Skin epidermis (tissue), 12 donors: ENCODE data around the gene NOX3.
"Not testable (repeated sequence)": the region's sequence is repeated elsewhere in the genome, so short reads cannot be mapped to it uniquely, and the experiment has no call there.

ENCODE experiments used
- H3K27ac ChIP-seq, 21 experiments: fragments of 200-600 bp; sonication (generic) in 11 of 21; one replicate each; pipeline ENCODE4 v1.5.0; 2020; ENCODE audit warnings: mild to moderate bottlenecking in 3 of 21, inconsistent platforms in 2 of 21, moderate library complexity in 2 of 21
- H3K4me3 ChIP-seq, 7 experiments: fragments of 200-600 bp; sonication (generic) in 2 of 7; one replicate each; pipeline ENCODE4 v1.5.0; 2020; ENCODE audit warnings: inconsistent platforms in 2 of 7, mild to moderate bottlenecking in 2 of 7, moderate library complexity in 1 of 7

Gene NOX3

GRCh38 chr6:155455766-155456165 lies at the start of gene NOX3:
TSS of gene NOX3 (minus strand) at chr6:155455839. CDS start at chr6:155455800, 39 bp downstream.
- Histone ChIP-seq H3K4me3 (no peak within 1 kb of the TSS), H3K27ac (no peak within 1 kb of the TSS)

DNA sequence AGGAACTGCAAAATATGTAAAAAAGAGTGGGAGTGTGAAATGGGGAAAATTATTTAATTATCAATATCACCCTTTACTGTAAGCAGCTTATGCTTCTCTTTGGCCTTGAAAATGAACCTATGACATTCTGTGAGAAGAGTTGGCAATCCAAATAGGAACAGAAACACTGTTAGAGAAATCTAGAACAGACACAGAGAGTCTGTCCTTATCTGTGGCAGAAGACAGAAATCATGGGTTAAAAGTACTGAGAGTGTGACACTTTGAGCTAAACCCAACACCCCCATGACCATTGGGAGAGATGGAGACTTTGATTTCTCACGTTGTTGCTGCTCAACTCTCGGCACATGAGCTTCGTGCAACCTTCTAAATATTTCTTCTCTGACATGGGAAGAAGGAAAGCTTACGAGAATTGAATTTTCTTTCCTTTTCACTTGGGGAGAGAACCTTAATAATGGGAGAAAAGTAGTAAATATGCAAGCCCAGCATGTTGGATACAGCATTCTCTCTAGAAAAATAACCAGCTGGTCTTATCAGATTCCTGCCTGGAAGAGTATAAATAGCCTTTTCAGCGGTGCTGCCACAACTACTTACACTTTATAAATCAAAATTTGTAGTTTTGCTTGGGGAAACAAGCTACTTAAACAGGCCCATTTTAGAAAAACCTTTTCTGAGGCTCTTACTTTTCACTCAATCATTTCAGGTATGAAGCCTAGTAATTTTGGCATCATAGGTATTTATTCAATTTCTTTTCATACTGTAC lies 49.4 kb upstream of the NOX3 start:
- Histone ChIP-seq H3K4me3 (no peak overlapping the region), H3K27ac (no peak overlapping the region)

- Histone ChIP-seq H3K27ac (no peak overlapping the region), H3K4me3 (no peak overlapping the region)
These were observed 46.8 kb upstream of the NOX3 start for GRCh38 chr6:155502393-155502792.

- H3K4me3 ChIP-seq, result no peak overlapping the region
- H3K27ac ChIP-seq, result no peak overlapping the region
These were observed 43.9 kb upstream of the NOX3 start for GRCh38 chr6:155499574-155499973.

DNA sequence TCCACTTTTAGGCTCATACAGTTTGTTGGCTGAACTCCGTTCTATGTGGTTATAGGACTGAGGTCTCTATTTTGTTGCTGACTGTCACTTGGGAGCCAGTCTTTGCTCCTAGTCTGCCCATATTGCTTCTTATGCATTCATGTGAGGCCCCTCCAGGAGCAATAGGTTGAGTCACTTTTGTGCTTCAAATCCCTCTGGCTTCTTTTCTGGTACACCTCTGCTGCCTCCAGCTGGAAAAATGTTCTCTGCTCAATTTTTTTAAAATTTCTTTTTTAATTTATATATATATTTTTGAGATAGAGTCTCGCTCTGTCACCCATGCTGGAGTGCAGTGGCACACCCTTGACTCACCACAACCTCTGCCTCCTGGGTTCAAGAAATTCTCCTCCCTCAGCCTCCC lies 42.7 kb upstream of the NOX3 start:
- no peak overlapping the region for H3K27ac ChIP-seq
- H3K4me3 ChIP-seq, result no peak overlapping the region

DNA sequence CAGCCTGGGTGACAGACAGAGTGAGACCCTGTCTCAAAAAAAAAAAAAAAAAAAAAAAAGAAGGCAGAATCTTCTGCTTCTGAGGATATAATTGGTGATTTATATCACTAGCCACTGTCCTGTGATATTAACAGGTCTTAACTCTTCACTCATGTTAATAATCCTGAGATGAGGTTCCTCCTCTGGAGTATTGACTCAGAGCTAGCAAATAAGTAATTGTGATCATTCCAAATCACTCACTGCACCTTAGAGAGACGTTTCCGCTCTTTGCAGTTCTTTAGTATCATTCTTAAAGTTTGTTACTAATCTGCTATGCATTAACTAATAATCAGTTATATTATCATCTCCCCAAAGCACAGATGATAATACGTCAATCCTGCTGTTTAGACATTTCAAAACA lies 41.6 kb upstream of the NOX3 start:
- no peak overlapping the region for H3K4me3 ChIP-seq
- no peak overlapping the region for H3K27ac ChIP-seq

- no peak overlapping the region for H3K4me3 ChIP-seq
- peak overlapping the region in 7 of 21 experiments; percentile 9 to 80 (median 68) for H3K27ac ChIP-seq
These were observed 39.6 kb upstream of the NOX3 start for GRCh38 chr6:155495011-155495768.

- H3K27ac ChIP-seq, result peak overlapping the region in 7 of 21 experiments; percentile 2 to 80 (median 34)
These were observed 38.1 kb upstream of the NOX3 start for GRCh38 chr6:155493694-155494143.

GRCh38 chr6:155493026-155493693 lies 37.5 kb upstream of the NOX3 start:
- Histone ChIP-seq H3K4me3 (no peak overlapping the region), H3K27ac (peak overlapping the region in 7 of 21 experiments; percentile 4 to 77 (median 60))

More at GRCh38 chr6:155493694-155494143, 38.1 kb upstream of the NOX3 start:
- H3K4me3 ChIP-seq, result no peak overlapping the region

GRCh38 chr6:155492061-155492735 lies 36.6 kb upstream of the NOX3 start:
- H3K27ac ChIP-seq, result peak overlapping the region in 1 of 21 experiments; percentile 50

DNA sequence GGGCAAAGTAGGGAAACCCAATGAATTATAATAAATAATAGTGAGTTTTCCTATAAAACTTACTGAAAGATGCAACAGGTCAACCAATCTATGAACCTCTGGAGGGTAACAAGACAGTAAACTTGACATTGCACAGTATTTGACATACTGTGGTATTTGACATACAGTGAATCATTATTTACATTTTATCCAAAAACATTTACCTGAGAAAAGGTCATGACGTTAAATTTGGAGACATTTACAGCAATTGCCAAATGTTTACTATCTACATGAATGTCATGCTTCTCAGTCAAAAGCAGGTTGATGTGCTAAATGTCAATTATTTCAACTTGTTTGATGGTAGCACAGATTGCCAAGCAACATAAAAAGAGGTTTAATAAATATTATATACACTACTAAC lies 35.8 kb upstream of the NOX3 start:
- no peak overlapping the region for H3K27ac ChIP-seq
- no peak overlapping the region for H3K4me3 ChIP-seq

More at GRCh38 chr6:155492061-155492735, 36.6 kb upstream of the NOX3 start:
- H3K4me3 ChIP-seq, result no peak overlapping the region

DNA sequence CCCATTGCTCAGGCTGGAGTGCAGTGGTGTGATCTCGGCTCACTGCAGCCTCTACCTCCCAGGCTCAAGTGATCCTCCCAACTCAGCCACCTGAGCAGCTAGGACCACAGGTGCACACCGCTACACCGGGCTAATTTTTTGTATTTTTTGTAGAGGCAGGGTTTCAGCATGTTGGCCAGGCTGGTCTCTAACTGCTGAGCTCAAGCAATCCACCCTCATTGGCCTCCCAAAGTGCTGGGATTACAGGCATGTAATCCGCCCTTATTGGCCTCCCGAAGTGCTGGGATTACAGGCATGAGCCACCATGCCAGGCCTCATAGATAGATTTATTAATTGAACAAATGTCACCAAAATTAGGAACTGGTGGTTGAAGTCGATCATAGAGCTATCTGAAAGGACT lies 32.6 kb upstream of the NOX3 start:
- not testable (repeated sequence) for H3K27ac ChIP-seq, H3K4me3 ChIP-seq

DNA sequence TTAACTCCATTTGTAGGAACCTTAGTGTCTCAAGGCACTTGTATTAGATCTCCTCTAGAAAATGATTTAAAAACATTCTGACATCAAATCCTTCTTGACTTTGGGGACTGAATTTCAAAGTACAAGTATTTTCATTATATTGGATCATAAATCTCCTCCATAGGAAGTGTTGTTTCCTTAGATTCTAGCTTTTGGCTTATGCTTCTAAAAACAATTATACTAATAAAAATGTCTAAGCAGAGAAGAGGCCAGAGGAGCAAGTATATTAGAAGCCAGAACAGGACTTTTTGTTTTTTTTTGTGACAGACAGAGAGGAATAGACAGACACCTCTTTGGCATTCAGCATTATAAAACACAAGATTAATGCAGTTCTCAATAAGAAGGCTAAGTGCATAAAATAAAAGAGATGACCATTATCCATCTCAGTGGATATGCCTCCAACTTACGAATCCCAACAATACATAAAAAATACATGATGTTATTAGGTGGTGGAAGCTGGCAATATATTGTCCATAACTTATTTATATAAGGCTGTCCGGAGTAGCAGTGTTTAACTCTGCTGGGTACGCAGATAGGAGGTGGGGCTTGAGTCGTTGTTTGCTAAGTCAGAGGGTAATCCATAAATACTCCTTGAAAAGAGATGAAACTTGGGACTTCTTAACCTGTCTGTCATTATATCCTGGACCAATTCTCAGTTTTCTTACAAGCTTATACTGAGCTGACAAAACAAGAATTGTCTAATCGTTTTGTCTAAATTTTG lies 31.9 kb upstream of the NOX3 start:
- H3K4me3 ChIP-seq, result no peak overlapping the region
- H3K27ac ChIP-seq, result no peak overlapping the region

- Histone ChIP-seq H3K27ac (no peak overlapping the region), H3K4me3 (no peak overlapping the region)
These were observed 31.2 kb upstream of the NOX3 start for GRCh38 chr6:155486721-155487294.

DNA sequence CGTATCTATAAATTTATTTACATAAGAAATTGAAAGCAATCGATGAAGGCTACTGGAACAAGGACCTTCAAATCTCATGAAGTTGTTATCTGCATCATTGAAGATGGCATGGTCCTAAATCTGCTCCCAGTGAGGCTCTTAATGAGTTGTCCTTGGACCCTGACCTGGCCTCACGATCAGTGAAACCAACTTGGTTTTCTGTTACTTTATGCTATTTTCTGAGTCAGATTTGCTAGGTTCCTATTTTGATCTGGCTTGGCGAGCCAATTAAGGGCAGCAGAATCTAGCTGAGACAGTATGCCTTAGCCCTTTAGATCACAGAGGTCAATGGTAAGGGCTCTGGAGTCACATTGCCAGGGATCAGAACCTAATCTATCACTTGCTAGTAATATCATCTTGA lies 30.1 kb upstream of the NOX3 start:
- Histone ChIP-seq H3K27ac (no peak overlapping the region), H3K4me3 (no peak overlapping the region)

- no peak overlapping the region for H3K27ac ChIP-seq
- no peak overlapping the region for H3K4me3 ChIP-seq
These were observed 28.2 kb upstream of the NOX3 start for GRCh38 chr6:155483858-155484257.

DNA sequence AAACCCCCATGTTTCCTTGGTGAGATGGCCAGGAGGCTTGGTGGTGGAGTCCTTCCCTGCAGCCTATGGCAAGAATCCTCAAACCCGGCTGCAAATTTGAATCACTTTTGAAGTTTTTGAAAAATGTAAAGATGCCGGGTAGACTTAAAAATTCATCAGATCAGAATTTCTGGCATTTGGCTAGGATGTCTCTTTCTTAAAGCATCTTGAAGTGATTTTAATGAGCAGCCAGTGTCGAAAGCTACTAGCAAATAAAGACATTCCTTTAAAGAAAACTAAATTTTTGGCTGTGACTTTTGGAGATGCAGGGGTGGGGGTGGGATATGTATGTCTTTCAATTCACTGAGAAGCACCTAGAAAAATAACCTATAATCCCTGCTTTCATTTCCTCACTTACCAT lies 25.6 kb upstream of the NOX3 start:
- H3K4me3 ChIP-seq, result no peak overlapping the region
- no peak overlapping the region for H3K27ac ChIP-seq

GRCh38 chr6:155473741-155474140 lies 18.1 kb upstream of the NOX3 start:
- Histone ChIP-seq H3K27ac (no peak overlapping the region), H3K4me3 (no peak overlapping the region)

- no peak overlapping the region for H3K27ac ChIP-seq
- H3K4me3 ChIP-seq, result no peak overlapping the region
These were observed 17.2 kb upstream of the NOX3 start for GRCh38 chr6:155472886-155473285.
